WI38 (cell line): ENCODE results near the gene OPN1MW.
"Not testable (repeated sequence)": the region's sequence is repeated elsewhere in the genome, so short reads cannot be mapped to it uniquely, and the experiment has no call there.

Experiments
- H3K4me3 ChIP-seq: 2 replicates; pipeline ENCODE4 v1.5.1; 2011; ENCODE audit warnings: low read depth, mild to moderate bottlenecking, control low read depth, low read length
- CTCF ChIP-seq: IDR thresholded peaks from 2 replicates; pipeline ENCODE4 v1.5.1; 2012; ENCODE audit warnings: low read depth, mild to moderate bottlenecking, control low read depth, low read length

OPN1MW gene

GRCh38 chrX:154142950-154143745, 39.2 kb upstream of the OPN1MW start:
- H3K4me3 ChIP-seq: no peak overlapping the region
- no peak for TF ChIP-seq CTCF

- not testable (repeated sequence) for H3K4me3 ChIP-seq
Measured at GRCh38 chrX:154144010-154144409, 38.4 kb upstream of the OPN1MW start, which contains the start of gene OPN1LW. Gene OPN1LW, plus strand, starts transcription at chrX:154144243. Its CDS starts 41 bp downstream, at chrX:154144284.

- H3K4me3 ChIP-seq: not testable (repeated sequence)
Measured at GRCh38 chrX:154151030-154151429, 31.4 kb upstream of the OPN1MW start.

- H3K4me3 ChIP-seq: not testable (repeated sequence)
Measured at GRCh38 chrX:154156221-154156620, 26.2 kb upstream of the OPN1MW start.

GRCh38 chrX:154157207-154157606, 25.2 kb upstream of the OPN1MW start:
- H3K4me3 ChIP-seq: not testable (repeated sequence)

GRCh38 chrX:154159345-154159744, 23.1 kb upstream of the OPN1MW start:
- not testable (repeated sequence) for H3K4me3 ChIP-seq

GRCh38 chrX:154164902-154165301, 17.5 kb upstream of the OPN1MW start:
- H3K4me3 ChIP-seq: not testable (repeated sequence)

- H3K4me3 ChIP-seq: not testable (repeated sequence)
Measured at GRCh38 chrX:154168384-154168783, 14.0 kb upstream of the OPN1MW start.

GRCh38 chrX:154172535-154172943, 9.9 kb upstream of the OPN1MW start:
- not testable (repeated sequence) for H3K4me3 ChIP-seq

- not testable (repeated sequence) for H3K4me3 ChIP-seq
Measured at GRCh38 chrX:154174356-154174755, 8.0 kb upstream of the OPN1MW start.

- not testable (repeated sequence) for H3K4me3 ChIP-seq
Measured at GRCh38 chrX:154183794-154184193, 1.4 kb downstream of the OPN1MW start.

GRCh38 chrX:154192846-154193245, 10.4 kb downstream of the OPN1MW start:
- H3K4me3 ChIP-seq: not testable (repeated sequence)

- H3K4me3 ChIP-seq: not testable (repeated sequence)
Measured at GRCh38 chrX:154194316-154194715, 11.9 kb downstream of the OPN1MW start.

- H3K4me3 ChIP-seq: not testable (repeated sequence)
Measured at GRCh38 chrX:154196466-154196865, 14.1 kb downstream of the OPN1MW start.

GRCh38 chrX:154209670-154210418, 27.4 kb downstream of the OPN1MW start:
- H3K4me3 ChIP-seq: not testable (repeated sequence)

- not testable (repeated sequence) for H3K4me3 ChIP-seq
Measured at GRCh38 chrX:154211057-154211456, 28.7 kb downstream of the OPN1MW start.

- H3K4me3 ChIP-seq: not testable (repeated sequence)
Measured at GRCh38 chrX:154211499-154211898, 29.1 kb downstream of the OPN1MW start.

GRCh38 chrX:154219456-154219855, 37.1 kb downstream of the OPN1MW start, which contains the start of gene OPN1MW2:
Gene OPN1MW2, plus strand, starts transcription at chrX:154219756. Its CDS starts 60 bp downstream, at chrX:154219816.
- H3K4me3 ChIP-seq: not testable (repeated sequence)

GRCh38 chrX:154225292-154225691, 42.9 kb downstream of the OPN1MW start:
- H3K4me3 ChIP-seq: not testable (repeated sequence)

- not testable (repeated sequence) for H3K4me3 ChIP-seq
Measured at GRCh38 chrX:154226706-154227105, 44.3 kb downstream of the OPN1MW start.
